ENCODE results near the gene ACER2.

Gene ACER2

GRCh38 chr9:19486803-19487202 lies 78.0 kb downstream of the ACER2 start:
- no peak for DNase-seq (ENCODE audit: low read depth)

- no peak for DNase-seq (ENCODE audit: low read depth)
Observed at GRCh38 chr9:19488721-19489120, 79.9 kb downstream of the ACER2 start.

GRCh38 chr9:19490269-19490668 lies 81.5 kb downstream of the ACER2 start:
- no peak for DNase-seq (ENCODE audit: low read depth)

- no peak for DNase-seq (ENCODE audit: low read depth)
Observed at GRCh38 chr9:19490828-19491227, 82.0 kb downstream of the ACER2 start.

GRCh38 chr9:19492775-19493173 lies 84.0 kb downstream of the ACER2 start:
- no peak for DNase-seq (ENCODE audit: low read depth)

GRCh38 chr9:19493174-19493811 lies 84.5 kb downstream of the ACER2 start:
- DNase-seq (ENCODE audit: low read depth): peak; percentile 9

GRCh38 chr9:19493876-19494275 lies 85.1 kb downstream of the ACER2 start:
- DNase-seq (ENCODE audit: low read depth): no peak

GRCh38 chr9:19495186-19496028 lies 86.6 kb downstream of the ACER2 start:
- no peak for DNase-seq (ENCODE audit: low read depth)

GRCh38 chr9:19496321-19497050 lies 87.7 kb downstream of the ACER2 start:
- no peak for DNase-seq (ENCODE audit: low read depth)

GRCh38 chr9:19497276-19497675 lies 88.5 kb downstream of the ACER2 start:
- no peak for DNase-seq (ENCODE audit: low read depth)

GRCh38 chr9:19498015-19498414 lies 89.2 kb downstream of the ACER2 start:
- no peak for DNase-seq (ENCODE audit: low read depth)

Data from activated T-cell treated with anti-CD3 and anti-CD28 coated beads for 1 hour (primary cell).